ENCODE measurements around the gene ACP5. TPM values are rescaled to one million over a fixed set of nuclear protein-coding genes. Genes with fewer than 3 reads are reported as not detected.
"Not testable (repeated sequence)": the region's sequence is repeated elsewhere in the genome, so short reads cannot be mapped to it uniquely, and the experiment has no call there.

Gene ACP5
- total RNA-seq, 1 experiment from 2014 or later = 2.3 TPM

- Histone ChIP-seq H3K9me3 (ENCODE audit: control insufficient read depth, low read depth, low read length) (no peaks in the 10 kb centered on the region), H3K23ac (ENCODE audit: insufficient read length, low read depth, low read length) (no peak overlapping the region), H2BK120ac (ENCODE audit: low read depth, low read length, poor library complexity, severe bottlenecking) (no peak overlapping the region), H2BK12ac (ENCODE audit: insufficient read length, low read depth, low read length) (no peak overlapping the region), H4K8ac (replicated peaks; ENCODE audit: insufficient read length, low read depth, low read length) (no peak overlapping the region), H3K4ac (ENCODE audit: low read depth, low read length) (no peak overlapping the region), H3K23me2 (ENCODE audit: insufficient read length, low read depth, low read length, poor library complexity, severe bottlenecking) (peaks cover 4% of the 10 kb centered on the region), H3T11ph (ENCODE audit: low read length) (no peak overlapping the region), H2AK5ac (ENCODE audit: insufficient read length, low read length) (no peak overlapping the region), H3K18ac (ENCODE audit: insufficient read length, low read depth, low read length) (no peak overlapping the region), H3K4me1 (ENCODE audit: insufficient read depth, low read length) (no peaks in the 10 kb centered on the region), H3K14ac (ENCODE audit: insufficient read depth, low read length) (no peak overlapping the region; the same call in 1 of the 2 replicates), H2BK15ac (ENCODE audit: low read depth, low read length) (no peak overlapping the region), H3K79me2 (ENCODE audit: insufficient read depth, low read length) (no peaks in the 10 kb centered on the region), H2AFZ (ENCODE audit: low read length) (no peak overlapping the region), H2BK20ac (ENCODE audit: low read depth, low read length, poor library complexity, severe bottlenecking) (no peak overlapping the region), H3K27me3 (ENCODE audit: insufficient read depth, low read length) (no peaks in the 10 kb centered on the region), H3K9ac (ENCODE audit: extremely low read depth, insufficient read length, low read length) (no peak overlapping the region), H3K27ac (ENCODE audit: insufficient read length, low read depth, low read length) (no peak overlapping the region), H2BK5ac (ENCODE audit: insufficient read length, low read length) (no peak overlapping the region), H4K20me1 (ENCODE audit: control insufficient read depth, insufficient read depth, insufficient read length) (no peaks in the 10 kb centered on the region), H4K91ac (ENCODE audit: insufficient read length, low read depth, low read length) (no peak overlapping the region), H3K79me1 (ENCODE audit: insufficient read depth, low read depth, low read length, poor library complexity, severe bottlenecking) (no peaks in the 10 kb centered on the region), H3K4me2 (ENCODE audit: insufficient read depth, insufficient read length, low read length) (no peak overlapping the region), H3K56ac (ENCODE audit: insufficient read length, low read depth, low read length) (no peak overlapping the region), H4K5ac (ENCODE audit: insufficient read length, low read depth, low read length) (no peak overlapping the region)
- Mint-ChIP-seq H3K27me3 (ENCODE audit: low read depth) (peaks cover 6% of the 10 kb centered on the region), H3K27ac (peak overlapping the region in 1 of 3 experiments; percentile 65; a peak in 1 of 7 replicates), H3K36me3 (ENCODE audit: insufficient read depth in 1 of 3, low read depth in 3 of 3) (no peaks in the 10 kb centered on the region), H3K9me3 (no peaks in the 10 kb centered on the region), H3K4me3 (no peak overlapping the region; a peak in 1 of 5 replicates), H3K4me1 (peaks cover 0 to 4% of the 10 kb centered on the region in 2 experiments; a peak in 3 of 4 replicates)
- TF ChIP-seq, protein P1, sequence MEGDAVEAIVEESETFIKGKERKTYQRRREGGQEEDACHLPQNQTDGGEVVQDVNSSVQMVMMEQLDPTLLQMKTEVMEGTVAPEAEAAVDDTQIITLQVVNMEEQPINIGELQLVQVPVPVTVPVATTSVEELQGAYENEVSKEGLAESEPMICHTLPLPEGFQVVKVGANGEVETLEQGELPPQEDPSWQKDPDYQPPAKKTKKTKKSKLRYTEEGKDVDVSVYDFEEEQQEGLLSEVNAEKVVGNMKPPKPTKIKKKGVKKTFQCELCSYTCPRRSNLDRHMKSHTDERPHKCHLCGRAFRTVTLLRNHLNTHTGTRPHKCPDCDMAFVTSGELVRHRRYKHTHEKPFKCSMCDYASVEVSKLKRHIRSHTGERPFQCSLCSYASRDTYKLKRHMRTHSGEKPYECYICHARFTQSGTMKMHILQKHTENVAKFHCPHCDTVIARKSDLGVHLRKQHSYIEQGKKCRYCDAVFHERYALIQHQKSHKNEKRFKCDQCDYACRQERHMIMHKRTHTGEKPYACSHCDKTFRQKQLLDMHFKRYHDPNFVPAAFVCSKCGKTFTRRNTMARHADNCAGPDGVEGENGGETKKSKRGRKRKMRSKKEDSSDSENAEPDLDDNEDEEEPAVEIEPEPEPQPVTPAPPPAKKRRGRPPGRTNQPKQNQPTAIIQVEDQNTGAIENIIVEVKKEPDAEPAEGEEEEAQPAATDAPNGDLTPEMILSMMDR (conservative IDR thresholded peaks at IDR 0.05) = no peak
- DNase-seq = no peak
- no CpG with 5 or more reads among the region's 9 CpGs for WGBS (ENCODE audit: extremely low coverage, insufficient read length, low lambda C conversion rate)
Measured at GRCh38 chr19:11574689-11575088, 2.8 kb downstream of the ACP5 start.

DNA sequence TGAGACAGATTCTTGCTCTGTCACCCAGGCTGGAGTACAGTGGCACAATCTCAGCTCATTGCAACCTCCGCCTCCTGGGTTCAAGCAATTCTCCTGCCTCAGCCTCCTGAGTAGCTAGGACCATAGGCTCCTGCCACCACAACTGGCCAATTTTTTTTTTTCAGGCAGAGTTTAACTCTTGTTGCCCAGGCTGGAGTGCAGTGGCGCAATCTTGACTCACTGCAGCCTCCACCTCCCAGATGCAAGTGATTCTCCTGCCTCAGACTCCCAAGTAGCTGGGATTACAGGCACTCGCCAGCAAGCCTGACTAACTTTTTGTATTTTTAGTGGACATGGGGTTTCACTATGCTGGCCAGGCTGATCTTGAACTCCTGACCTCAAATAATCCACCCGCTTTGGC is 3.7 kb downstream of the ACP5 start:
- H3K4me2 ChIP-seq (ENCODE audit: insufficient read depth, insufficient read length, low read length); H3K79me1 ChIP-seq (ENCODE audit: insufficient read depth, low read depth, low read length, poor library complexity, severe bottlenecking); H2BK15ac ChIP-seq (ENCODE audit: low read depth, low read length); H3K27me3 Mint-ChIP-seq (ENCODE audit: low read depth); H4K5ac ChIP-seq (ENCODE audit: insufficient read length, low read depth, low read length); H3K27ac ChIP-seq (ENCODE audit: insufficient read length, low read depth, low read length); H3K18ac ChIP-seq (ENCODE audit: insufficient read length, low read depth, low read length); H3K23me2 ChIP-seq (ENCODE audit: insufficient read length, low read depth, low read length, poor library complexity, severe bottlenecking); H4K8ac ChIP-seq (replicated peaks; ENCODE audit: insufficient read length, low read depth, low read length); H3K9me3 Mint-ChIP-seq; H3K79me2 ChIP-seq (ENCODE audit: insufficient read depth, low read length); H2AFZ ChIP-seq (ENCODE audit: low read length); H3K23ac ChIP-seq (ENCODE audit: insufficient read length, low read depth, low read length); H3K27ac Mint-ChIP-seq; H2BK5ac ChIP-seq (ENCODE audit: insufficient read length, low read length); H4K91ac ChIP-seq (ENCODE audit: insufficient read length, low read depth, low read length); H3K56ac ChIP-seq (ENCODE audit: insufficient read length, low read depth, low read length); H3K14ac ChIP-seq (ENCODE audit: insufficient read depth, low read length); H3K4me1 ChIP-seq (ENCODE audit: insufficient read depth, low read length); H3K27me3 ChIP-seq (ENCODE audit: insufficient read depth, low read length); H3K9ac ChIP-seq (ENCODE audit: extremely low read depth, insufficient read length, low read length); H3K4ac ChIP-seq (ENCODE audit: low read depth, low read length); H3K36me3 Mint-ChIP-seq (ENCODE audit: insufficient read depth in 1 of 3, low read depth in 3 of 3); H2BK120ac ChIP-seq (ENCODE audit: low read depth, low read length, poor library complexity, severe bottlenecking); DNase-seq; H2BK20ac ChIP-seq (ENCODE audit: low read depth, low read length, poor library complexity, severe bottlenecking); H2BK12ac ChIP-seq (ENCODE audit: insufficient read length, low read depth, low read length); H3K9me3 ChIP-seq (ENCODE audit: control insufficient read depth, low read depth, low read length); H3T11ph ChIP-seq (ENCODE audit: low read length); H3K4me1 Mint-ChIP-seq; H3K4me3 Mint-ChIP-seq; H2AK5ac ChIP-seq (ENCODE audit: insufficient read length, low read length); H4K20me1 ChIP-seq (ENCODE audit: control insufficient read depth, insufficient read depth, insufficient read length): not testable (repeated sequence)
- no CpG with 5 or more reads among the region's 4 CpGs for WGBS (ENCODE audit: extremely low coverage, insufficient read length, low lambda C conversion rate)
